Left ventricle myocardium superior (tissue), 1 donor: ENCODE measurements around the gene GPR149. TPM values are rescaled to one million over a fixed set of nuclear protein-coding genes. Genes with fewer than 3 reads are reported as not detected.
A peak's percentile ranks its signal among the peaks of the same experiment; 100 is the strongest.
"Not testable (repeated sequence)": the region's sequence is repeated elsewhere in the genome, so short reads cannot be mapped to it uniquely, and the experiment has no call there.

Experiments
- ATAC-seq: fragments of 200-7000 bp; cut with Tn5 transposase; one replicate; pipeline ENCODE4 v1.9.1; 2020; ENCODE audit warnings: mild to moderate bottlenecking, moderate library complexity
- DNase-seq: peaks from one replicate; pipeline ENCODE4 v3.0.0-alpha.2; 2020
- intact Hi-C: fragments of 100-400 bp; cut with micrococcal nuclease; formaldehyde crosslinking; loops from one replicate; pipeline ENCODE4 v1.11.0; 2022
- long read RNA-seq: library from polyadenylated mRNA; unstranded; transcript quantifications from one replicate; pipeline ENCODE4 v2.0.0, GENCODE V29; 2021
- total RNA-seq: library from RNA; stranded (reverse); fragmentation: NEBNext Ultra II Directional; extraction: Animal tissue kit (Norgen Biotek cat#: 25700); gene quantifications from one replicate; pipeline ENCODE4 v1.2.1, GENCODE V29; 2021
- donor health status: DM: no; HTN: yes; CAD: no; lungs with severe emphysema.

GPR149 gene
- not detected for total RNA-seq
- long read RNA-seq = 0 reads

GRCh38 chr3:154430014-154430413 lies at the start of gene GPR149:
GPR149 (minus strand) TSS chr3:154430190; CDS start chr3:154429615, 575 bp downstream.
- DNase-seq (no peak), ATAC-seq (no peak)
- intact Hi-C loops = no loop called here

- DNase-seq = no peak
- intact Hi-C loops = no loop called here
- no peak for ATAC-seq
Observed at GRCh38 chr3:154473769-154474168, 43.8 kb upstream of the GPR149 start.

- intact Hi-C loops = no loop called here
- ATAC-seq (no peak), DNase-seq (no peak)
Observed at GRCh38 chr3:154469585-154469984, 39.6 kb upstream of the GPR149 start.

- DNase-seq (no peak), ATAC-seq (no peak)
- intact Hi-C loops = no loop called here
Observed at GRCh38 chr3:154464440-154465190, 34.6 kb upstream of the GPR149 start.

- intact Hi-C loops = no loop called here
- ATAC-seq = no peak
- DNase-seq = no peak
Observed at GRCh38 chr3:154458560-154458959, 28.6 kb upstream of the GPR149 start.

GRCh38 chr3:154439081-154439480 lies 9.1 kb upstream of the GPR149 start:
- intact Hi-C loops, DNase-seq, ATAC-seq: not testable (repeated sequence)

GRCh38 chr3:154431043-154431442 lies 1.1 kb upstream of the GPR149 start:
- no peak for DNase-seq
- ATAC-seq = no peak
- intact Hi-C loops = no loop called here

- intact Hi-C loops = no loop called here
Observed at GRCh38 chr3:154428286-154429206, 1.4 kb downstream of the GPR149 start.

GRCh38 chr3:154427685-154428285 lies 2.2 kb downstream of the GPR149 start:
- peak; percentile 5 for DNase-seq
- ATAC-seq = no peak
- intact Hi-C loops = no loop called here

More at GRCh38 chr3:154428286-154429206, 1.4 kb downstream of the GPR149 start:
- ATAC-seq (no peak), DNase-seq (peak; percentile 8)

- ATAC-seq (no peak), DNase-seq (no peak)
- intact Hi-C loops = no loop called here
Observed at GRCh38 chr3:154422694-154423093, 7.3 kb downstream of the GPR149 start.

- DNase-seq = no peak
- intact Hi-C loops = no loop called here
- no peak for ATAC-seq
Observed at GRCh38 chr3:154421083-154421482, 8.9 kb downstream of the GPR149 start.

GRCh38 chr3:154398084-154398967 lies 31.7 kb downstream of the GPR149 start:
- DNase-seq (no peak), ATAC-seq (no peak)
- intact Hi-C loops = no loop called here

GRCh38 chr3:154389861-154390260 lies 40.1 kb downstream of the GPR149 start:
- ATAC-seq (no peak), DNase-seq (no peak)
- intact Hi-C loops = no loop called here

- ATAC-seq (no peak), DNase-seq (no peak)
- intact Hi-C loops = no loop called here
Observed at GRCh38 chr3:154384479-154384878, 45.5 kb downstream of the GPR149 start.

- no peak for DNase-seq
- intact Hi-C loops = no loop called here
- ATAC-seq = no peak
Observed at GRCh38 chr3:154378311-154378710, 51.7 kb downstream of the GPR149 start.

GRCh38 chr3:154367221-154367620 lies 62.8 kb downstream of the GPR149 start:
- ATAC-seq (no peak), DNase-seq (no peak)
- intact Hi-C loops = no loop called here

- ATAC-seq (no peak), DNase-seq (no peak)
- intact Hi-C loops = no loop called here
Observed at GRCh38 chr3:154364849-154365248, 65.1 kb downstream of the GPR149 start.

GRCh38 chr3:154361099-154361498 lies 68.9 kb downstream of the GPR149 start:
- intact Hi-C loops = no loop called here
- ATAC-seq = no peak

GRCh38 chr3:154356009-154356408 lies 74.0 kb downstream of the GPR149 start:
- intact Hi-C loops = no loop called here
- ATAC-seq (no peak), DNase-seq (no peak)

More at GRCh38 chr3:154361099-154361498, 68.9 kb downstream of the GPR149 start:
- DNase-seq = no peak
